Activated CD4-positive, alpha-beta T cell treated with anti-CD3 and anti-CD28 coated beads for 4 hours (primary cell): ENCODE data around the gene JAG2.
A peak's percentile ranks its signal among the peaks of the same experiment; 100 is the strongest.
"Not testable (repeated sequence)": the region's sequence is repeated elsewhere in the genome, so short reads cannot be mapped to it uniquely, and the experiment has no call there.

Experiments used
- DNase-seq, 2 donors: peaks; one replicate each; pipeline ENCODE4 v3.0.0-alpha.2; 2020

Gene JAG2

GRCh38 chr14:105109243-105109642 lies 59.3 kb downstream of the JAG2 start:
- DNase-seq: not testable (repeated sequence)

DNA sequence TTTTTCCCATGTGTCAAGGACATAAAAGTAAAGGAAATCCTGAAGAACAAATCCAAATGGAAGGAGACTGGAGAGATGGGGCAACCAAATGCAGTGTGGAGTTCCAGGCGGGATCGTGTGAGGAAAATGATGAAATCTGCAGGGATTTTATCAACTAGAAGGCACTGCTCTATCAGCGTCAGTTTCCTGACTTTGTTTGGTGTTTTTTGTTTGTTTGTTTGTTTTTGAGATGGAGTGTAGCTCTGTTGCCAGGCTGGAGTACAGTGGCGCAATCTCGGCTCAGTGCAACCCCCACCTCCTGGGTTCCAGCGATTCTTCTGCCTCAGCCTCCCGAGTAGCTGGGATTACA lies 60.1 kb downstream of the JAG2 start:
- DNase-seq: no peak

DNA sequence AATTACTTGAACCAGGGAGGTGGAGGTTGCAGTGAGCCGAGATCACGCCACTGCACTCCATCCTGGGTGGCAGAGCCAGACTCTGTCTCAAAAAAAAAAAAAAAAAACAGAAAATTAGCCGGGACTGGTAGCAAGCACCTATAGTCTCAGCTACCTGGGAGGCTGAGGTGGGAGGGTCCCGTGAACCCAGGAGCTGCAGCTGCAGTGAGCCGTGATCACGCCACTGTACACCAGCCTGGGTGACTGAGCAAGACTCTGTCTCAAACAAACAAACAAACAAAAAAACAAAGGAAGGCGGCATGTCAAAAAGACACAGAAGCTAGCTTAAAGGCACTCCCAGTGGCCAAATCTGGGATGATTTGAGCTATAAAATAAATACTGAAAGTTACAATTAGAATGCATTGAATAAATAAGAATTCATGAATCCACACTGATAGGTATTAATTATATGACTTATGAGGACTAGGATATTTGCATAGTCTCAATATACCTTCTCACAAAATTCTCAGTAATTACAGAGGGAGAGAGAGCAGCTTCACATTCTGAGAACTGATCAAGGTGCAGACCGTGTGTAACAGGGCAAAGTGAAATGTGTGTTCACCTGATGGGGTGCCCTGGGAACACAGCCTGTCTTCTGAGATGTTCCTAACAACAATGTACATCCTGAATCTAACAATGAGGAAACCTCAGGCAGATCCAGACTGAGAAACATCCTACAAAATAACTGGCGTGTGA lies 60.6 kb downstream of the JAG2 start:
- DNase-seq: no peak

DNA sequence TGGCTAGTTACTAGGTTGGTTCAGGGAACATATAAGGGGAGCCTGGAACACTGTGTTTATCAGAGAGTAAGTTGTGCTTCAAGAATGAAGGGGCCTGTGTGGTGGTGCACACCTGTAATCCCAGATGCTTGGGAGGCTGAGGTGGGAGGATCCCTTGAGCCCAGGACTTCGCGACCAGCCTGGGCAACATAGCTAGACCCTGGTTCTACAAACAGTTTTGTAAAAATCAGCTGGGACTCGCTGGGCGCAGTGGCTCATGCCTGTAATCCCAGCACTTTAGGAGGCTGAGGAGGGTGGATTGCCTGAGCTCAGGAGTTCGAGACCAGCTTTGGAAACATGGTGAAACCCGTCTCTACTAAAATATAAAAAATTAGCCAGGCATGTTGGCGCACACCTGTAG lies 61.2 kb downstream of the JAG2 start:
- no peak for DNase-seq

GRCh38 chr14:105105158-105105557 lies 63.4 kb downstream of the JAG2 start:
- DNase-seq: no peak

- DNase-seq: no peak
Measured at GRCh38 chr14:105102893-105103292, 65.7 kb downstream of the JAG2 start.

GRCh38 chr14:105102361-105102870 lies 66.2 kb downstream of the JAG2 start:
- no peak for DNase-seq

GRCh38 chr14:105100910-105101309 lies 67.7 kb downstream of the JAG2 start:
- DNase-seq: no peak

GRCh38 chr14:105099778-105100177 lies 68.8 kb downstream of the JAG2 start:
- no peak for DNase-seq

- DNase-seq: no peak
Measured at GRCh38 chr14:105098316-105098715, 70.3 kb downstream of the JAG2 start.

DNA sequence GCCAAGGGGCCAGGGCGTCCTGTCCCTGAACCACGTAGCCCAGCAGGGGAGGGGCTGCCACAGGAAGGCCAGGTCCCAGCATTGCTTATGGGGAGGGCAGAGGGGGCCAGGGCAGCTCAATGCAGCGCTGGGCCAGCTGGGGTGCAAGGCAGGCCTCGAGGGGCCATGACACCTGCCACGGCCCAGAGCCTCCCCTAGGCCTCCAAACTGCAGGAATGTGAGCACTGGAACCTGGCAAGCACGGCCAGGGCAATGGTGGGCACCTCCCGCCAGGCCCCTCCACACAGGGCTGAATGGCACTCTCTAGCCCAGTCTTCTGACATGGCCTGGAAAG lies 70.8 kb downstream of the JAG2 start:
- no peak for DNase-seq

- no peak for DNase-seq
Measured at GRCh38 chr14:105096206-105096875, 72.2 kb downstream of the JAG2 start.

DNA sequence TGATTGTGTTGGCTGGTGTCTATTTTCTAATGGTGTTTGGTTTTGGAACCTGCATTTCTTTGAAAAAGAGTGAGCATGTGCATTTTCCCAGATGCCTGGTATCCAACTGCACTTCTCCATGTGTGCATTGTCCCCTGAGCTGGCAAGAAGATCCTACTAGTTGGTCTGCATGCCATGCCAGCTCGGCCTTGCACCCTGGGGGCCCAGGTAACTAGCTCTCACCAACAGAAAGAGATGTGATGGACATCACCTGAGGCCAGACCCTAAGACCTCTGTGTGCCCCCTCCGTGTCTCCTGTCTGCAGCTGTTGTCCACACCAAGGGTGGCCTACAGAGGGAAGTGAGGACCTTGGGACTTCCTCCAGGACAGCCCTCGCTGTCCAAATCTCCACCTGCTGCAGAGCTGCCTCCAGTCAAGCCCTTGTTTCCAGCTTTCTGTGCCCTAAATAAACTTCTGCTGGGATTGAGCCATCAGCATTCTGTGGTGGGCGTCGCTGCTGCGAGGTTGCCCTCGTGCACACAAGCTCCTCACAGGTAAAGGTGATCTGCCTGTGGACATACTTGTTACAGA lies 73.3 kb downstream of the JAG2 start:
- no peak for DNase-seq

- no peak for DNase-seq
Measured at GRCh38 chr14:105094193-105094907, 74.2 kb downstream of the JAG2 start.

- peak; percentile 66 to 73 for DNase-seq
Measured at GRCh38 chr14:105093431-105094192, 75.0 kb downstream of the JAG2 start.

GRCh38 chr14:105093038-105093430 lies 75.5 kb downstream of the JAG2 start:
- peak; percentile 55 to 65 for DNase-seq

GRCh38 chr14:105092171-105093037 lies 76.2 kb downstream of the JAG2 start:
- DNase-seq: no peak

DNA sequence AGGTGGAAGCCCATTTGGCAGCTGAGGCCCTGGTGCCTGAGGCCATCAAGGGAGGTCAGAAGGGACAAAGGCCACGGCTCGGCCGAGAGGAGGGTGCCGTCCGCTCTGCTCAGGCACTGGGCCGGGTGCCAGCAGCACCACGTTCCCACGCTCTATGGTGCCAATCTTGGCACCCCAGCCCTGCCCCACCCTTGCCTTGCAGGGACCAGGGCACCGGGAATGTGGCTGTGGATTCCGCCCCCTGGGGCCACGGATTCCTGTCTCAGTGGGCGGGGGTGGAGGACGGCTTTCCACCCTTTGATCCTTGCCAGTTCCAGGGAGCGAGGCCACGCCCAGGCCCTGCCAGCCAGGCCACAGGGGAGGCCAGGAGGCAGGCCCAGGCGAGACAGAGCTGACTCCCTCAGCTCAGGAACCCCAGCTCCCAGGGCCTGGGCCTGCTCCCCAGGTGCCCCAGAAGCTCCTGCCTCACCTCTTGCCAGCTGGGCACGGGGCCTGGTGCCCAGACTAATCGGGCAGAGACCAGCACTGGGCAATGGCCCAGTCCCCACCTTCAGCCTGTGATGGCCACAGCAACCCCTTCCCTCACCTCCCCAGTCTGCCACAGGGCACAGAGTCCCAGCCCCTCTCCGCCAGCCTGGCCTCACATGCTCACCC lies 76.9 kb downstream of the JAG2 start:
- no peak for DNase-seq

DNA sequence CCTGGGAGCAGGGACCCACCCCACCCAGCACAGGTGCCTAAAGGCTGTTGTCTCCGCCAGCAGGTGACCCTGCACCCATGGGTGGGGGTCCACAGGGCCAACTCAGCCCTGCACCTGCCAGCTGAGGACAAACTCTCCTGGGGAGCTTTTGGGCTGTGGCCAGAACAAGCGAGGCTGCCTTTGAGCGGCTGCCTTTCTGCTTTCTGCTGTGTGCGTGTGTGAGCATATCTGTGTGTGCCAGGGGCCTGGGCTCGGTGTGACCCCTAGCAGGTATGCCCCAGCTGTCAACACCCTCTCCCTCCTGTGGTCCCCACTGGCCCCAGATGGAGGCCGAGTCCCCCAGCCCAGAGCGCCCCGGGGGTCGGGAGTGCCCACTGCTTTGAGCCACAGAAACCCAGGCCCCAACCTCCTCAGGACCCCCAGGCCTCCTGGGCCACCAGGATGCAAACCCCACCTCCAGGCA lies 77.5 kb downstream of the JAG2 start:
- no peak for DNase-seq
